ENCODE results near the gene R3HCC1L. TPM values are rescaled to one million over a fixed set of nuclear protein-coding genes. Genes with fewer than 3 reads are reported as not detected.

R3HCC1L gene
- total RNA-seq, 1 donor: 12.1 TPM

DNA sequence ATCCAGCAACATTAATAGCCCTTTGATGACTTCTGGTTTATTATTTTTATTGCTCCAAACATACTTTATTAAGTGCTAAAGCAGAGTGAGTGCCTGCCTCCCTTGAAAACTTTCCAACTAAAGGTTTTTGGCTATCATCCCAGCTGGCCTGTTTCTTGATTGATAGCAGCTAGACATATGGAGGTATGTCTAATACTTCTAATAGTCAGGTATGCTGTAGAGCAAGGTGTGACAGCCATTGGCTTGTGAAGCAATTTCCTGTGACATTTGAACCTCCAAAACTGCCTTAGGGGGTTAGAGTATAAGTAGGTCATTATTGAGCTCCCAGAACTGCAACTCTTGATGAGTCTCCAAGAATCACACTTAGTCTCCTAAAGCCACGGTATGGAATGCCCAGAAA, 77.7 kb downstream of the R3HCC1L start:
- H3K4me3 ChIP-seq (ENCODE audit: low read depth, low read length): no peak overlapping the region
- TF ChIP-seq, protein P1, sequence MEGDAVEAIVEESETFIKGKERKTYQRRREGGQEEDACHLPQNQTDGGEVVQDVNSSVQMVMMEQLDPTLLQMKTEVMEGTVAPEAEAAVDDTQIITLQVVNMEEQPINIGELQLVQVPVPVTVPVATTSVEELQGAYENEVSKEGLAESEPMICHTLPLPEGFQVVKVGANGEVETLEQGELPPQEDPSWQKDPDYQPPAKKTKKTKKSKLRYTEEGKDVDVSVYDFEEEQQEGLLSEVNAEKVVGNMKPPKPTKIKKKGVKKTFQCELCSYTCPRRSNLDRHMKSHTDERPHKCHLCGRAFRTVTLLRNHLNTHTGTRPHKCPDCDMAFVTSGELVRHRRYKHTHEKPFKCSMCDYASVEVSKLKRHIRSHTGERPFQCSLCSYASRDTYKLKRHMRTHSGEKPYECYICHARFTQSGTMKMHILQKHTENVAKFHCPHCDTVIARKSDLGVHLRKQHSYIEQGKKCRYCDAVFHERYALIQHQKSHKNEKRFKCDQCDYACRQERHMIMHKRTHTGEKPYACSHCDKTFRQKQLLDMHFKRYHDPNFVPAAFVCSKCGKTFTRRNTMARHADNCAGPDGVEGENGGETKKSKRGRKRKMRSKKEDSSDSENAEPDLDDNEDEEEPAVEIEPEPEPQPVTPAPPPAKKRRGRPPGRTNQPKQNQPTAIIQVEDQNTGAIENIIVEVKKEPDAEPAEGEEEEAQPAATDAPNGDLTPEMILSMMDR (IDR thresholded peaks at IDR 0.05; ENCODE audit: insufficient read depth, low read depth, low read length): no peak
- DNase-seq (ENCODE audit: low read depth): no peak

DNA sequence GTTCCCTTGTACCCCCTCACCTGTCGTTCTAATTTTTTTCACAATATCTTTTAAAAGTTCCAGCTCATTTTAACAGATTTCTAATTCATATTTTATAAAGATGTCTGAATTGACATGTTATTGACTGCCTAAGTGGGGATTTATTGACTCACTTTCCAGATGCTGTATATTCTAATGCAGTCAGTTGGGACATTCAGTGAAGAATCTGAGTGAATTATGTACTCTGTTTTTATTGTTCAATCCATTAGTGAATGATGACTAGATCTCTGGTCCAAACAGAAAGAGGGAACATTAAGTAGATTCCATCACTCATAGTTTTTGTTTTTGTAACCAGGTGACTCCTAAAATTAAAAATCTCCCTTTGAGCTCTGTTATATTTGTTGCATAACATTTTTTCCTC, 79.3 kb downstream of the R3HCC1L start:
- no peak overlapping the region for H3K4me3 ChIP-seq (ENCODE audit: low read depth, low read length)
- no peak for DNase-seq (ENCODE audit: low read depth)
- TF ChIP-seq, protein P1 (IDR thresholded peaks at IDR 0.05; ENCODE audit: insufficient read depth, low read depth, low read length): no peak

DNA sequence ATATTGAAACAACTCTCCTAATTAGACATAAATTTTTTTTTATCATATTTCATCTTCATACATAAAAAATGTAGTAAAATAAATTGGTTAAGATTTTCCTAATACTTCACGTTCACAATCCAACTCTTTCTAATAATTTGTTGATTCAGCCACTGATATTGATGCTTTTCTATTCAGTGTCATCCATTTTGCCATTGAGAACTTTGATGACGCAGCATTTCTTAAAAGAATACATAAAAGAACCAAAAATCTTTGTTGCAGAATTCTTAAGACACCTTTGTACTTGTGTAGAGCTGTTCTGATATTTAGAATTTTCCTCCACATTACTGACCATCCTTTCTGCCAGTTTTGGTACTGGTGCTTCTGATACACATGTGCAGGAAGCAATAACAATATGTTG, 80.9 kb downstream of the R3HCC1L start:
- no peak overlapping the region for H3K4me3 ChIP-seq (ENCODE audit: low read depth, low read length)
- TF ChIP-seq, protein P1 (IDR thresholded peaks at IDR 0.05; ENCODE audit: insufficient read depth, low read depth, low read length): no peak
- DNase-seq (ENCODE audit: low read depth): no peak

DNA sequence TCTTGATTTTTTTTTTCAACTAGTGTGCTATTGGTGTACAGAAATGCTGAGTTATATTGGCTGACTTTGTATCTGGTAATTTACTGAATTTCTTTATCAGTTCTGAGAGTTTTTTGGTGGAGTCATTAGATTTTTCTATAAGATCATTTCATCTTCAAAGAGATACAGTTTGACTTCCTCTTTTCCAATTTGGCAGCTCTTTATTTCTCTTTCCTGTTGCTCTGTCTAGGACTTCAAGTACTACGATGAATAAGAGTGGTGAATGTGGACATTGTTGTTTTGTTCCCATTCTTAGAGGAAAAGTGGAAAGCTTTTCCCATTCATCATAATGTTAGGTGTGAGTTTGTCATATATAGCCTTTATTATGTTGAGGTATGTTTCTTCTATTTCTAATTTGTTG, 83.3 kb downstream of the R3HCC1L start:
- no peak overlapping the region for H3K4me3 ChIP-seq (ENCODE audit: low read depth, low read length)
- TF ChIP-seq, protein P1 (IDR thresholded peaks at IDR 0.05; ENCODE audit: insufficient read depth, low read depth, low read length): no peak
- no peak for DNase-seq (ENCODE audit: low read depth)

DNA sequence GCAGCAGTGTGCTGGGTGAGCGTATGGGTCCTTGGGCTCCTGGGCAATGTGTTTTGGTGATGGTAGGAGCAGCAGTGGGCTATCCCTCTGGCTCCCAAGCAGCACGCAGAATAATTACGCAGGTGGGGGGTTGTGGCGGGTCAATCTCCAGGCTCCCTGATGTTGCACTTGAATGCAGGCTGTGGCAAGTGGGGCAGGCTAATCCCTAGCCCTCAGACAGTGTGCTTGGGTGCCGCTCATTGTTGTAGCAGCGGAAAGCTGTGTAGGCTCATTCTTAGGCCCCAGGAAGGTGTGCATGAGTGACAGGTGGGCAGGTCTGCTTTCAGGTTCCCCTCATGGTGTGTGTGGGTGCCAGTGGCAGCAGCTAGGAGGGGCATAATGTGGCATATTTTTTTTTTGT, 89.4 kb downstream of the R3HCC1L start:
- no peak for DNase-seq (ENCODE audit: low read depth)
- H3K4me3 ChIP-seq (ENCODE audit: low read depth, low read length): no peak overlapping the region

DNA sequence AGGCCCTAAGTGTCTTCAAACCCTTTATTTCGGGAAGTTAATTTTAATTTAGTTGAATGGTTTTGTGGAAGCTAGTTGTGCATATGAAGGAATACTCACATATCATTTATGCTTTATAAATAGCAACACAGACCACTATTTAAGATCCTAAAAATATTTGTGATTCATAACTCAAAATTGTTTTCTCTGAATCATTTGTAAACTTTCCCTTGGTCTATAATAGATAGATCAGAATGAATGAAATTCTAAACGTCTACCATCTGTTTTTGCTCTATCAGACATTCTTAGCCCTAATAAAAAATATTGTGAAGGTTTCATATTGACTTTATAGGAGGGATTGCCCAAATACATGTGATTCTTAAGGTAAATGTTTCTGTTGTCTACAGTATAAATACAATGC, 90.1 kb downstream of the R3HCC1L start:
- H3K4me3 ChIP-seq (ENCODE audit: low read depth, low read length): no peak overlapping the region
- TF ChIP-seq, protein P1 (IDR thresholded peaks at IDR 0.05; ENCODE audit: insufficient read depth, low read depth, low read length): no peak
- DNase-seq (ENCODE audit: low read depth): peak; percentile 19

More for the DNA sequence above, 89.4 kb downstream of the R3HCC1L start:
- TF ChIP-seq, protein P1 (IDR thresholded peaks at IDR 0.05; ENCODE audit: insufficient read depth, low read depth, low read length): no peak

DNA sequence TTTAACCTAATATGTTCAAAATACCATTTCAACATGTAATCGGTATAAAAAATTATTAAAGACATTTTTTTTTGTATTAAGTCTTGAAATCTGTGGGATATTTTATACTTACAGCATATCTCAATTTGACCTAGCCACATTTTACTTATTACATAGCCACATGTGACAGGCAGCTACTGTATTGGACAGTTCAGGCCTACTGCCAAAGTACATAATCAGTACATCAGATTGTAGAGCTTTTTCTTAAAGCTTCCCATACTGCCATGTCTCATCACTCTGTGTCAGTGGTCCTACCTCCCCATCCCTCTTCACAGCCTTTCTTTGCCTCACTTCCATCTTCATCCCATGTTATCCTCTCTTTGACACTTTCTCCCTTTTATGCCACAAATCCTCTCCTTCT, 90.5 kb downstream of the R3HCC1L start:
- no peak overlapping the region for H3K4me3 ChIP-seq (ENCODE audit: low read depth, low read length)
- no peak for DNase-seq (ENCODE audit: low read depth)
- TF ChIP-seq, protein P1 (IDR thresholded peaks at IDR 0.05; ENCODE audit: insufficient read depth, low read depth, low read length): no peak

All from fibroblast of villous mesenchyme (primary cell).